A204.1 (cell line): ENCODE measurements around the gene NCAN.
"Not testable (repeated sequence)": the region's sequence is repeated elsewhere in the genome, so short reads cannot be mapped to it uniquely, and the experiment has no call there.

ENCODE experiments used
- FAIRE-seq: peaks from 2 replicates; lab custom pipeline; 2012; peaks lifted over from hg19 to GRCh38; lab: Jason Lieb, UNC

The NCAN gene

GRCh38 chr19:19211499-19212420, at the start of gene NCAN:
Gene NCAN, plus strand, starts transcription at chr19:19211958. Its CDS starts 4,996 bp downstream, at chr19:19216954.
- FAIRE-seq = no peak

DNA sequence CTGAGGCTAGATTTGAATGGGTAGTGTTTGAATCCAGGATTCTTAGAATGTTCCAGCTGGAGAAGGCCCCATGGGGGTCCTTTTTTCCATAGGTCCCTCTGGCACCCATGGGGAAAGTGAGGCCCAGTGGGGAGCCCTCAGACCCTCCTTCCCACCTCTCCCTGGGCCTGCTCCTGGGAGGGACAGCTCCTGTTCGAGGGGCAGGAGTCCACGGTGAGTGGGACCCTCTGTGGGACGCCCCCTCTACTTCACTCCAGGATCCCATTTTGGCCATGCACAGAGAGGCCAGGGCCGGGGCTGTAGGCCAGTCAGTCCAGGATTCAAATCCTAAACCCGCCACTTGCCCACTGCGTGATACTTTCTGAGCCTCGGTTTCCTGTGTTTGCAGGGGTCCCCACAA, 49.3 kb upstream of the NCAN start:
- FAIRE-seq = no peak

DNA sequence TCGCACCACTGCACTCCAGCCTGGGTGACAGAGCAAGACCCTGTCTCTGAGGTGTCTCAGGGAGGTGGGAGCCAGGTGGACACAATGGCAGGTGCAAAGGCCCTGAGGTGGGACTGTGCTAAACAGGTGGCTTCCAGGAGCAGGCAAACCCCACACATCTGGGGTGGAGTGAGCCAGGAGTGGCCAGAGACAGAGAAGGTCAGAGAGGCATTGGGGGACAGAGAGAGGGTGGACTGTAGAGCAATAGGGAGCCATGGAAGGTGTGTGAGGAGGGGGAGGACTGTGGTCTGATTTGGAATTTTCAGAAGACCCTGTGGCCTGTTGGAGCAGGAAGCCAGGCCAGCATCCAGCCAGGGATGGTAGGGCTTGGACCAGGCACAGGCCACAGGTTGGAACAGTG, 46.4 kb upstream of the NCAN start:
- no peak for FAIRE-seq

DNA sequence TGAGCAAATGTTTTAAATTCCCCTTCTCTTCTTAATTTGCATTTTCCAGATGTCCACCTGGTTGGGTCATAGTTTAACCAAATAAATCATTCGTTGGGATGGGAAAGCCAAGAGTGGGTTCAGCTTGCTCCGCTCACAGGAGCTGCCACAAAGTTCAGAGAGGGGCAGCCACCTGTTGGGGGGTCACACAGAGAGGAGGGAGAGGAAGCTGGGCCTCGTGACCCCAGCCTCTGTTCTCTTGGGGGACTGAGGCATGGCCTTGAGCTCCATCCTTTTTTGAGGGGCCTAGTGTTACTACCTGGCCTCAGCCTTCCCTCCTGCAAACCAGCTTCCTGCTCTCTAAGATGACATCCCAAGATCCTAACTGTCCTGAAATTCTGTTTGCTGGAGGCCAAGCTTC, 44.1 kb upstream of the NCAN start:
- FAIRE-seq = no peak

GRCh38 chr19:19169236-19170052, 42.3 kb upstream of the NCAN start:
- no peak for FAIRE-seq

GRCh38 chr19:19170053-19170872, 41.5 kb upstream of the NCAN start, which contains the start of gene MEF2B:
Gene MEF2B, minus strand, starts transcription at chr19:19170263. Its CDS starts 19,528 bp downstream, at chr19:19150735.
- no peak for FAIRE-seq

DNA sequence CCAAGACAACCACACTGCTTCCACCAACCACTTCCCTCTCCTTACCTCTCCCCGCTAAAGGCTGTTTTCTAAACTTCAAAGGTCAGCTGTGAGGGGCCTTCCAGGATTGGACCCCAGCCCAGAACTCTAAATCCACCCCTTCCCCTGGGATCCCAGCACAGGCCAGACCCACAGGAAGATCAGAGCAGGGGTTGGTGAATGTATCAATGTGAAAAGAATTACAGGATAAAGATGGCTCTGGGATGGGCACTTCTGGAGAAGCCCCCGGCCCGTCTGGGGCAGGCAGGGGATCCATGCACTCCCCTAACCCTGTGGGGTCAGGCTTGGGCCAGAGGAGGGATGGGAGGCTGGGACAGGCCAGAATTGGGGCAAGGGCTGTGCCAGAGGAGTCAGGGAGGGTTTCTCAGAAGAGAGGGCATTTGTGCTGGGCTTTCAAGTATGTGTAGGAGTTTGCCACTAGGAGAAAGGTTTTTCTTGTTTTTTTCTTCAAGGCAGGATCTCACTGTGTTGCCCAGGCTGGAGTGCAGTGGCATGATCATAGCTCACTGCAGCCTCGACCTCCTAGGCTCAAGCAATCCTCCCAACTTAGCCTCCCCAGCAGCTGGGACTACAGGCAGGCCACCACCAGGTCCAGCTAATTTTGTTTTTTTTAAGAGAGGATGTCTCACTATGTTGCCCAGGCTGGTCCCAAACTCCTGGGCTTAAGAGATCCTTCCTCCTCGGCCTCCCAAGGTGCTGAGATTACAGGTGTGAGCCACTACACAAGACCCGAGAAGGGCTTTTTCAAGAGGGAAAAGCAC, 40.7 kb upstream of the NCAN start:
- no peak for FAIRE-seq

DNA sequence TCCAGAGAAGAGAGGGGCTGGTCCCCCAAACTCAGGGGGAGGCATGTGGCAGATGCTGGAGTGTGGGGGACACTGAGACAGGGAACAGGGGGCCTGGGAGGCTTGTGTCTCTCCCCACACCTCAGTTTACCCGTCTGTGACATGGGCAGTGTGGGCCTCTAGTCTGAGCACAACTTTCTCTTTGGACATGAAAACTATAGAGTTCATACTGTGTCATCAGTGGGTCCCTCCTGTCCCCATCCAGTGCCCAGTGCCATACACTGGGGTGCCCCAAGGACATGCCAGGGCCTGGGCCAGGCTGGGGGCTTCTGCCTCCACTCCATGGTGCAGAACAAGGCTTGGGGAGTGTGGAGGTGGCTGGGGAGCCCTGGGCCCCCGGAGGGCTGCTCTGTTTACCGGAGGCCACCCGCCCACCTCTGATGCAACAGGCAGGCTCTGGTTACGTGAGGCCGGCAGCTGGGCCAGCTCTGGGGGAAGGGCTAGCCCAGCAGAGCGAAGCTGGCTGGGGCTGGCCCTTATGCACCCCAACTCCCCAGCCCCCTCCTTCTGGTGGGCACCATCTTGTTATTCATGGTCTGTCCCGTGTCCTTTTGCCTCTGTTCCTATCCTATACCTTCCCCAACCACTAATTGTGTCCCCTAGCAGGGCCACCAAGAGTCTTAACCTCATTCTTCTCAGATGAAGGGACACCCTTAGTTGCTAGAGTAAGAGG, 39.8 kb upstream of the NCAN start:
- FAIRE-seq = no peak

- FAIRE-seq = not testable (repeated sequence)
Measured at GRCh38 chr19:19173243-19173642, 38.5 kb upstream of the NCAN start.

DNA sequence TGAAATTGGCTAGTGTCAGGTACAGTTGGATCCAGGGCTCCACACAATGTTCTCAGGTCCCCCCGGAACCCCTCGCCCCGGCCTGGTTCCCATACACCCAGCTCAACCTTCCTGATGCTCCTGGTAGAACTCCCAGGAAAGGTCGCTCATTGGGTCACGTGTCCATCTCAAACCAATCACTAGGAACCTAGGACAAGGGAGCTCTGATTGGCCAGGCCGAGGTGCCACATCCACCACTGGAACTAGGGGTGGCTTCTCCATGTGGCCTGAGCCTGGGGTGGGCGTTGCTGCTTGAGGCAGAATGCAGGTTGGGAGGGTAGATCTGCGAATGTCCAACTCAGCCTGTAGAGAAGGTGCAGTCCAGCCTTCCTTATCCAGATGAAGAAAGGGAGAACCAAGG, 34.8 kb upstream of the NCAN start:
- no peak for FAIRE-seq

DNA sequence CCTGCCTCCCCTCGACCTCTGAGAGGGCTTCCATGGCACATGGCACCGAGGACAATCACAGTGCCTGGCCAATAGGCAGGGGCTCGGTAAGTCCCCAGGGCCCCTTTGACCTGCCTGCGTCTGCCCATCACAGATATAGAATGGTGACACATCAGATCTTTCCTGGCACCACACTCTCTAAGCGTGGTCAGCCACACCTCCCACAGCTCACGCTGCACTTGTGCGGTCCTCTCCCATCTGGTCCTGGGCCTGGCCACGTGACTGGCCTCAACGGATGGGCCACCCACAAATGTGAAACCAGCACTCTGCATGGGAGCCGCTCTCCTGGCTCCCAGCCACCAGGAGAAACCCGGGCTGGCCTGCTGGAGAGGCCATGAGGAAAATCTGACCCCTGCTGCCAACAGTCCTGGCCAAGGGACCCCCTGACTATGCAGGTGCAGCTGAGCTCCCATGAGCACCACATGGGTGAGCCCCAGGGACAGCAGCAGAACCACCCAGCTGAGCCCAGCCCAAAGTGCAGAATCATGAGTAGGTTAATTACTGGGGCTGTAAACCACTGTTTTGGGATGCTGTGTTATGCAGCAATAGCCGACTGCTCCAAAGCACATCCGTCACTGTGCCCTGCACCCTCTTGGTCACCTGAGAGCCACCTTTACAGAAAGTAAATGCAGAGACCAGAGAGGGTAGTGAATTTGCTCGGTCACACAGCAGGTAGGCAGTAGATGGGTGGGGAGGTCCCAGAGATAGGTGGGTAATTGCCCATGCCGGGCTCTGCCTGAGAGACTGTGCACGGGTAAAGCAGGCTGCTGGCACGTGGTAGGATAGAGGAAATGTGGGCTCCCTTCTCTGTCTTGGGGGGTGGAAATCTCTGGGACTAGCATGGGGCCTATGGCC, 32.0 kb upstream of the NCAN start:
- FAIRE-seq = no peak

GRCh38 chr19:19181488-19181998, 30.2 kb upstream of the NCAN start:
- FAIRE-seq = no peak

GRCh38 chr19:19185853-19186740, 25.7 kb upstream of the NCAN start:
- FAIRE-seq = no peak

DNA sequence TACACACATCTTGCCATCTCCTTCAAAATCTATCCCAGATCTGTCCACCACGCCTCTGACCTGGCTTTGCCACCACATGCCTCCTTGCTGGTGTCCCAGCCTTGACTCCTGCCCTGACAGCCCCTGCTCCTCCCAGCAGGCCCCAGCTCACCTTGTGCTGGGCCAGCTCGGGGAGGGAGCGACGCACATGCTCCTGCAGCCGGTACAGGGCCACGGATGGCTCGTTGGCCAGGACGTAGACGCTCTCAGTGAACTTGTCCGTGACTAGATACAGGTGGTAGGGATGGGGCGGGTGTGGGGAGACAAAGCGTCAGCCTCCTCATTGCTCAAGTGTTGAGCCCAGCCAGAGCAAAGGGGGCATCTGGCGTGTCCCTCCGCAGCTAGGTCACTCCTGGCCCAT, 25.0 kb upstream of the NCAN start:
- no peak for FAIRE-seq

- FAIRE-seq = no peak
Measured at GRCh38 chr19:19191768-19192077, 20.0 kb upstream of the NCAN start.

DNA sequence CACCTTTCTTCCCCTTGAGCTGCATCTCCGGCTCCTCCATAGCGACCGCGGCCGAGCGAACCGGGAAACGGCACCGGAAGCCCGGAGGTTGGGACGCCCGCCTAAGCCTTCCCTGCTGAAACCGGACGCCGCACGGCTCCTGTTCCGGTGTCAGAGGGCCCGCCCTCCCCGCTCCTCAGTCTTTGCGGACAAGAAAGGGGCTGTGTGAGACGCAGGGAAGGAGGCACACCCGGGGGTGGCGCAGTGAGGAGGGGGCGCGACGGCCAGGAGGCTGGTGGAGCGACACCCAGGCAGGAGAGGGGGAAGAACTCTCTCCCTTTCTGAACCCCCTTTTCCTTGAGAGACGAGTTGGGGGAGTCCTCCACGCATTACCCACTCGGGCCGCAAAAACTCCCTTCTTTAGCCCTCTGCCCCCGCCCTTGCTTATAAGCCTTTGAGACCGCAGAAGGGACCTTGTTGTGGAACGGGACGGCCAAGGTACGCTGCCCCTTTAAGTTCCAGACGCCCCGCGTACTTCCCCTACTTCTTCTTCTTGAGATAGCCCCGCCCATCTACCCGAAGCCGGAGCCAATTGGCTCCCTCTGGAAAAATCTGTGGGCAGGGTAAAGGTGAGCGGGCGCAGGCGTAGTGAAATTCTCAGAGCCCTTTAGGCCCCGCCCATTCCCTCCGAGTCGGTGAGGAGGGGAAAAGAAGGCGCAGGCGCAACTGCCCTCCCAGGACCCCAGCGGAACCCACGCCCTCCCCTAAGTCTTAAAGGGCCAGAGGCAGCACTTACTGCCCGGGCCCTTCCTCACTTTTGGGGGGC, 19.5 kb upstream of the NCAN start, which contains the start of the genes BORCS8 and RFXANK:
BORCS8 (minus strand) TSS at position 75 of the 805 bp plus-strand sequence; CDS start at position 40, 35 bp downstream.
RFXANK (plus strand) TSS at position 181 of the 805 bp plus-strand sequence. CDS start 1,689 bp downstream, outside the sequence.
- FAIRE-seq = peak; percentile 99

DNA sequence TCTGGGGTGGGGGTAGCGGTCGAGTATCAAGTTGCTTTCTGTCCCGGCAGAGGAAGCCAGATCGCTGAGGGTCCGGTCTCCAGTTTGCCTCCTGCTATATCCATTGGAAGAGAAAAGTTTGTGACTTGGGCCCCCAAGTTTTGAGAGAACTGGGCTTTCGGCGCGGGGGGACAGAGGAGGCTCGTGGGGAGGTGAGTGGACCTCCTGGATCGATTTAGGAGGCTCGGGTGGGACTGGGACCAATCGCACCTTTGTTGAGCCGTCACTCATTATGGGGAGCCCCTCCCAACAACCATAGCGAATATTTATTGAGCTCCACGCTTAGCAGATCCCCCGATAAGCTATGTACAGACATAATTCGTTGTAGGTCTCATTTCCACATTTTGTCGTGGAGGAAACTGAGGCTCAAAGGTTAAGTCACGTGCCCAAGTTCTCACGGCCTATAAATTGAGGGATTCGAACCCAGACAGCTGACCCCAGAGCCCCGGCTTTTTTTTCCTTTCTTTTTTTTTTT, 18.8 kb upstream of the NCAN start:
- FAIRE-seq = no peak
